HG03159 (cell line): ENCODE data around the gene RPS14.

ENCODE experiments used
- ATAC-seq: cut with Tn5 transposase; IDR thresholded peaks from one replicate; pipeline ENCODE4 v1.9.1; 2021; ENCODE audit warnings: mild to moderate bottlenecking, moderate library complexity; ENCODE audit not compliant: unreplicated experiment

Gene RPS14

DNA sequence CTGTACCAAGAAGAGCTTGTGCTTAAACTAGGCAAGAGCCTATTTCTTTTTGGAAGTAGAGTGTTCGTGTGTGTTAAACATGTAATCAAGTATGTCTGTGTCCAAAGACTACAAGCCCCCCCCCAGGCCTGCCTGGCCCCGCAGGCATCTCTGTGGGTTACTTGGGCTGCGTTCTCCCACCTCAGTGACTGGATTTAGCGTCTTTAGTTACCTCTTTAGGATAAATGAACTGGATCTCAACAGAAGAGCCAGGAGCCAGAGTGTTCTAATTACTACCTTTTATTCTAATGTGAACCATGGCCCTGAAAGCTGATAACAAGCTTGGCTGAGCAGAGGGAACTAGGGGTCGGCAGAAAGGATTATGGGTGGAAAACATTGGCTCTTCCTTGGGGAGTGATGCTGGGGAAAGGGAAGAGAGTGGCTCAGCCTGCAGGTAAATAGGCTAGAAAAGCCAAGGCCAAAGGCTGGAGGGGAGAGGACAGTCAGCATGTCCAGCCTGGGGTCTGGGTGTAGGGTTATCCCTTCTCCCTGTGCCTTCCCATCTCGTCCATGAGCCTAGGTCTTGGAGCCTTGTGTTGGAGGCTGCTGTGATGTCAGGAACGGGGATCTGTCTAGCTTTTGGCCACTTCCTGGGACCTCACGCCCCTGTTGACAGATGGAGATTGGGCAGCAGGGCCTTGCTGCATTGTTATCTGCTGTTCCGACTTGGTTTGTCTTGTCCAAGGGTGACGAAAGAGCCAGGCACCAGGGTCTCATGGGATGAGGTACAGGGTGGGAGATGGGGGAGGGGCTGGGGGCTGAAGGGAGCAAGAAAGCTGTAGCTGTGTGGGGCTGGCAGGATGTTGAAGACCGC, 47.9 kb downstream of the RPS14 start:
- no peak for ATAC-seq

- no peak for ATAC-seq
These were observed 48.5 kb downstream of the RPS14 start for GRCh38 chr5:150401076-150401375.

DNA sequence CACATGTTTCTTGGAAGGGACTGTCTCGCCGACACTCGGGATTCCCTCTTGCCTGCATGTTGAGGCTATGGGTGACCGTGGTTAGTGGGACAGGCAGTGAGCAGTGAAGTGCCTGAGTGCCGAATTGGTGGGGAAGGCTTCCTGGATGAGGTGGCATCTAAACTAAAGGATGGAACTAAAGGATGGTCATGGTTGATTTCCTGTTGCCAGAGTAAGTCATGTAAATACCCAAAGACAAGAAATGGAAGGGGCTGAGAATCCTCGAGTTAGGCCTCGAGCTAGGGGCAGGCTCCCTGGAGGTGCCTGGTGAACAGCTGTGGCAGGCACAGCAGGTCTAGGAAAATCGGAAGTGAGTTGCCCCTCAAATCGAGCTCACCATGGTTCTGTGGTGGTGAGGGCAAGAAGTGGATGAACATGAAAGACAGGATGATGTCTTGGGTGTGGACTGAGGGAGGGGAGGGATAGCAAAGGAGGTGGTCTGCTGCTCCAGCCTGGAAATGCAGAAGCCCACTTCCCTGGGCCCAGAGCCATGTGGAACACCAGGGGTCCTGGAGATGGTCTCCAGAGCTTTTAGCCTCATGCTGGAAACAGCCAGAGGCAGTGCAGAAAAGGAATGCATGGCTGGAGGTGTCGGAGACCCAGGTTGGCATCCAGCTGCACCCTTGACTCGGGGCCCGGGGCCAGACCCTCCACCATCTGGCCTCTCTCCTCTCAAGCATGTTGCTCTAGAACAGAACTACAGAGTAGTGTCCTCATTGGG, 49.0 kb downstream of the RPS14 start:
- ATAC-seq, result no peak

GRCh38 chr5:150399524-150400211, 49.9 kb downstream of the RPS14 start:
- no peak for ATAC-seq

DNA sequence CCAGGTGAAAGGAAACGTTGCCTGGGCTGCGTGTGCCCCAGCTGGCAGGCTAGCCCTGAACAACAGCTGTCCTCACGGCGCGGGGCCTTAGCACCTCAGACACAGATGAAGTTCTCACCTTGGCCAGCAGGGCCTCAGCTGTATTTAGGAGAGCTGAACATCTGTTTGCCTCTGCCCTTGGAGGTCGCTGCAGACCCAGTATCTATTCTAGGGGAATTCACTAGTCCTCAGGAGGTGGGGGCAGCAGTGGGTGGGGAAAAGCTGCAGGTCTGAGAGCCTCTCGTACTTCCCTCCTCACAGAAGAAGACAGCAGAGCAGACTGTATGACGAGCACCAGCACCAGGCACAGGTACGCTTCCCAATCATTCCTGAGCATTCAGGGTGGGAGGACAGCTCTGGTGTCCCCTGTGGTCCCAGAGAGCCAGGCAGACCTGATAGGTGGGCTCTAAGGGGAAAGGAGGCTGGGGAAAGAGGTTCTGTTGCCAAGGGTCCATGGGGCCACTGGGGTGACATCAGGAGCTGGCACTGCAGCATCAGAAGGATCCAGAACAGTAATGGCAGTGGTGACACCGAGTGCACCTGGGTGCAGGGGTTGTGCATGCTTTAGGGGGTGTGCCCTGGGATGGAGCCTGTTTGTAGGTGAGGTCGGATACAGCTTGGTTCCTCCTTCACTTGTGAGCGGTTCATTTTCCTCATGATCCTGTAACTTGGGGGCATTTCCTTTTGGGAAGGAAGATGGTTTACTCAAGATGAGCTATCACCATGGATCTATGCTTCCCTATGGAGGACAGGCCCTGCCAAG, 50.6 kb downstream of the RPS14 start:
- peak; percentile 60 for ATAC-seq

GRCh38 chr5:150397782-150398721, 51.5 kb downstream of the RPS14 start:
- ATAC-seq, result no peak

GRCh38 chr5:150397146-150397781, 52.3 kb downstream of the RPS14 start:
- ATAC-seq, result no peak

- no peak for ATAC-seq
These were observed 53.3 kb downstream of the RPS14 start for GRCh38 chr5:150396267-150396666.

GRCh38 chr5:150395688-150395975, 53.9 kb downstream of the RPS14 start:
- ATAC-seq, result no peak

DNA sequence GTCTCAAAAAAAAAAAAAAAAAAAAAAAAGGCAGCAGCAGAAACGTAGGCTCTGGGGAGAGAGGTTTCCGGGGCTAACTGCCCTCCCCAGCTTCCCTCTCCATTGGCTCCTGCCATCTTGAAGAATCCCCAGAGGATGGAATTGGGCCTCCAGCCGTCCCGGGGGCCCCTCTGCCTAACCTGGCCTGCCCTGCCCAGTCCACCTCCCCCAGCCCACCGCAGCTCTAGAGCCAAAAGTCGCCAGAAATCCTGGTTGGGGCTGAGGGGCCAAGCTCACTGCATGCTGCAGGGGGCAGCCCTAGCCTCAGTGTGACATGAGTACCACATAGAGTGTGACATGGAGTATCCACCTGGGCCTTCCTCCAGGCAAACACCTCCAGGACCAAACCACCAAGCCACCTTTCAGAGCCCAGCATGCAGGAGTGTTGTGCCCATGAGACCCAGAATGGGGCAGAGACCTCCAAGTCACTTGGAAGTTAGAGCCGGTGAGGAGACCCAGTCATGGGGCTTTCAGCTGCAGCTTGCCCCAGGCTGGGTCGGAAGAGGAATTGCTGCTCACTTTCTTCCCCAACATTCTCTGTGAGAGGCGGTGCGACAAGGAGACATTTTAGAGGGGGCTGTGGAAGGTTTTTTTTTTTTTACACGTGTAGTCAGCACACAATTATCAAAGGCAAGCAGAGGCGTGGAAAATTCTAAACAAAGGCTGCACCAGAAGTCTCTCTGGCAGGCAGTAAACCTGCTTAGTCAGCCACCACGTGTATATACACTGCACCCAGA, 54.4 kb downstream of the RPS14 start:
- no peak for ATAC-seq

- ATAC-seq, result no peak
These were observed 55.4 kb downstream of the RPS14 start for GRCh38 chr5:150394131-150394530.

DNA sequence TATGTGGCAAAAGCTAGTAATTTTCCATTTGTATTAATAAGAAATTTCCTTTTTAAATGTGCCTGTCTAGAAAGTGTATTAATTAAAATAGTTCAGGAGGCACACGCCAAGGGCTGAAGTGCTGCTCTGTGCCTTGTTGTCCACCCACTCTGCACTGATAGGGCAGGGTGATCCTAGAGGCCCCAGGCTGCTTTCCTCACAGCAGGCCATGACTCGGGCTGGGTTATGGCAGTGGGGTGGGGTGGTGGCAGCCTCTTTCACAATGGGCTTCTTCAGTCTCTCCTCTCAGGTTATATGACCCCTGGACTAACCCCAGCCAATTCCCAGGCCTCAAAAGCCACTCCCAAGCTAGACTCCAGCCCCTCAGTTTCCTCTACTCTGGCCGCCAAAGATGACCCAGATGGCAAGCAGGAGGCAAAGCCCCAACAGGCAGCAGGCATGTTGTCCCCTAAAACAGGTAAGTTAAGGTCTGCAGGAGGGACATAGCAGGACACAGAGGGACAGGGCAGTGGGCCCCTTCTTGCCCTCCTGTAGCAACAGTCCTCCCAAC, 56.4 kb downstream of the RPS14 start:
- ATAC-seq, result no peak

DNA sequence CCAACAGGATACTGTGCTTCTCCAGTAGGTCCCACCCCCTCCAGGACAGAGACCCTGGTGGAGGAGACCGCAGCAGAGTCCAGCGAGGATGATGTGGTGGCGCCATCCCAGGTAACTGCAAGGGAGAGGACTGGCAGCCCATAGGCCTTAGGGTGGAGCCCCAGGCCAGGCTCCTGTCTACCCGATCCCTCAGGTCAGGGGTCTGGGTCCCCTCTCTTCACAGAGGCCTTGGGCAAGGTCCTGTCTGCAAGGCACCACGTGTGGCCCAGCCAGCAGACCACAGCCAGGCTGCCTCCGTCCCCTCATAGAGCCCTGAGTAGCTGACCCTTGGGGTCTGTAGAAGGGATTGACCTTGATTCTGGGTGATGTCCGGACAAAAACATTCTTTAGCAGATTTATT, 56.9 kb downstream of the RPS14 start:
- no peak for ATAC-seq
